NCI-H187 treated with DMSO at 0.1 percent for 48 hours (cell line): ENCODE results near the gene LBH.

Experiments used
- DNase-seq: peaks from one replicate; lab custom pipeline; 2025; lab: John Stamatoyannopoulos, UW

The LBH gene

GRCh38 chr2:30231212-30231995, at the start of gene LBH:
TSS of gene LBH (plus strand) at chr2:30231534. CDS start at chr2:30231739, 205 bp downstream.
- DNase-seq: no peak

- DNase-seq: no peak
Measured at GRCh38 chr2:30184035-30184434, 47.3 kb upstream of the LBH start.

- DNase-seq: no peak
Measured at GRCh38 chr2:30185178-30185577, 46.2 kb upstream of the LBH start.

GRCh38 chr2:30188292-30188691, 43.0 kb upstream of the LBH start:
- no peak for DNase-seq

GRCh38 chr2:30190637-30191036, 40.7 kb upstream of the LBH start:
- no peak for DNase-seq

GRCh38 chr2:30191107-30191506, 40.2 kb upstream of the LBH start:
- no peak for DNase-seq

GRCh38 chr2:30191819-30192271, 39.5 kb upstream of the LBH start:
- DNase-seq: no peak

GRCh38 chr2:30192314-30192713, 39.0 kb upstream of the LBH start:
- DNase-seq: no peak

GRCh38 chr2:30193104-30193681, 38.1 kb upstream of the LBH start:
- DNase-seq: no peak

GRCh38 chr2:30194421-30194820, 36.9 kb upstream of the LBH start:
- DNase-seq: no peak

- no peak for DNase-seq
Measured at GRCh38 chr2:30195016-30195415, 36.3 kb upstream of the LBH start.

- no peak for DNase-seq
Measured at GRCh38 chr2:30197570-30198192, 33.7 kb upstream of the LBH start.

GRCh38 chr2:30201990-30202389, 29.3 kb upstream of the LBH start:
- no peak for DNase-seq

- no peak for DNase-seq
Measured at GRCh38 chr2:30203156-30203555, 28.2 kb upstream of the LBH start.

GRCh38 chr2:30204281-30204680, 27.1 kb upstream of the LBH start:
- DNase-seq: no peak

GRCh38 chr2:30205456-30205855, 25.9 kb upstream of the LBH start:
- DNase-seq: no peak

- no peak for DNase-seq
Measured at GRCh38 chr2:30206461-30207430, 24.6 kb upstream of the LBH start.

- peak; percentile 21 for DNase-seq
Measured at GRCh38 chr2:30208453-30208852, 22.9 kb upstream of the LBH start.

GRCh38 chr2:30209227-30209626, 22.1 kb upstream of the LBH start:
- DNase-seq: no peak

- DNase-seq: no peak
Measured at GRCh38 chr2:30213326-30213725, 18.0 kb upstream of the LBH start.

GRCh38 chr2:30213907-30214463, 17.3 kb upstream of the LBH start:
- DNase-seq: no peak

- no peak for DNase-seq
Measured at GRCh38 chr2:30216157-30216556, 15.2 kb upstream of the LBH start.
